GM12878 (cell line): Measurements from ENCODE around the gene TLR10. TPM values are rescaled to one million over a fixed set of nuclear protein-coding genes. Genes with fewer than 3 reads are reported as not detected.

Experiments used
- BCL3 ChIP-seq: IDR thresholded peaks from 2 replicates; pipeline ENCODE4 v1.6.1; 2011; ENCODE audit warnings: borderline replicate concordance, low read depth, mild to moderate bottlenecking, moderate library complexity, low read length; ENCODE audit not compliant: insufficient read depth, poor library complexity, severe bottlenecking
- BHLHE40 ChIP-seq, 2 experiments: fragments of 450-650 bp in 1 of 2; IDR thresholded peaks; 2 replicates each; pipeline ENCODE4 v1.6.1; 2011 to 2017; ENCODE audit warnings: low read depth in 2 of 2, borderline replicate concordance in 1 of 2, improper control_type of control experiment in 1 of 2, low read length in 1 of 2, mild to moderate bottlenecking in 1 of 2
- CHD2 ChIP-seq: IDR thresholded peaks from 2 replicates; pipeline ENCODE4 v1.6.1; 2011; ENCODE audit warnings: low read depth, low read length, improper control_type of control experiment, borderline replicate concordance
- CREB1 ChIP-seq: IDR thresholded peaks from 2 replicates; pipeline ENCODE4 v1.6.1; 2012; ENCODE audit warnings: low read depth, mild to moderate bottlenecking, inconsistent platforms
- EED ChIP-seq: sonication (generic); IDR thresholded peaks from 2 replicates; pipeline ENCODE4 v1.6.1; 2016; ENCODE audit warnings: antibody characterized with exemption, low read depth
- IRF4 ChIP-seq: IDR thresholded peaks from 2 replicates; pipeline ENCODE4 v1.6.1; 2011; ENCODE audit warnings: low read depth, low read length
- MEF2A ChIP-seq: IDR thresholded peaks from 2 replicates; pipeline ENCODE4 v1.6.1; 2011; ENCODE audit warnings: low read depth, mild to moderate bottlenecking, low read length, moderate library complexity; ENCODE audit not compliant: insufficient read depth
- NBN ChIP-seq: fragments of 450-650 bp; IDR thresholded peaks from 2 replicates; pipeline ENCODE4 v1.6.1; 2016
- NFIC ChIP-seq: IDR thresholded peaks from 2 replicates; pipeline ENCODE4 v1.6.1; 2012; ENCODE audit warnings: low read depth, mild to moderate bottlenecking, inconsistent platforms, low read length, moderate library complexity
- PAX5 ChIP-seq: IDR thresholded peaks from 2 replicates; pipeline ENCODE4 v1.6.1; 2011; ENCODE audit warnings: low read depth, low read length, borderline replicate concordance
- PML ChIP-seq: IDR thresholded peaks from 2 replicates; pipeline ENCODE4 v1.6.1; 2012; ENCODE audit warnings: low read length, inconsistent platforms
- POLR2A ChIP-seq: IDR thresholded peaks from 2 replicates; pipeline ENCODE4 v1.6.1; 2011; ENCODE audit warnings: low read depth, mild to moderate bottlenecking, low read length
- RFX5 ChIP-seq: IDR thresholded peaks from 2 replicates; pipeline ENCODE4 v1.6.1; 2011; ENCODE audit warnings: low read depth, low read length, improper control_type of control experiment
- RUNX3 ChIP-seq: IDR thresholded peaks from 2 replicates; pipeline ENCODE4 v1.6.1; 2012; ENCODE audit warnings: low read length, inconsistent platforms
- SMAD1 ChIP-seq: fragments of 450-650 bp; IDR thresholded peaks from 2 replicates; pipeline ENCODE4 v1.6.1; 2018; ENCODE audit warnings: mild to moderate bottlenecking, low read depth; ENCODE audit not compliant: partially characterized antibody
- SRF ChIP-seq, 2 experiments: IDR thresholded peaks; 2 replicates each; pipeline ENCODE4 v1.6.1; 2011; ENCODE audit warnings: low read depth in 2 of 2, low read length in 2 of 2, mild to moderate bottlenecking in 1 of 2, moderate library complexity in 1 of 2
- STAT3 ChIP-seq: IDR thresholded peaks from 2 replicates; pipeline ENCODE4 v1.6.1; 2011; ENCODE audit warnings: low read depth, low read length, improper control_type of control experiment
- TARDBP ChIP-seq: IDR thresholded peaks from 2 replicates; pipeline ENCODE4 v1.6.1; 2016; ENCODE audit warnings: borderline replicate concordance
- ZBTB4 ChIP-seq: fragments of 450-650 bp; formaldehyde crosslinking; IDR thresholded peaks from 2 replicates; pipeline ENCODE4 v1.4.0; 2022; ENCODE audit warnings: mild to moderate bottlenecking, moderate library complexity
- ZNF384 ChIP-seq: IDR thresholded peaks from 2 replicates; pipeline ENCODE4 v1.6.1; 2012; ENCODE audit warnings: low read depth, mild to moderate bottlenecking, low read length, improper control_type of control experiment, borderline replicate concordance
- polyA plus RNA-seq, 11 experiments: library from polyadenylated mRNA; depleted of rRNA in 4 of 11; unstranded in 6 of 11; stranded (reverse) in 5 of 11; fragments of >200 nt; fragmentation: Nextera tagmentation in 4 of 11; fragmentation: Illumina TruSeq in 1 of 11; extraction: Ambion mirVana in 4 of 11; extraction: Trizol in 1 of 11; gene quantifications; 1 replicate in 1 of 11; 2 replicates in 10 of 11; pipeline versions ENCODE4 v1.2.1 to v1.2.3, GENCODE V29; 2011 to 2016; ENCODE audit warnings: inconsistent platforms in 2 of 11, missing spikeins in 2 of 11, low read depth in 1 of 11
- total RNA-seq, 4 experiments: library from RNA; depleted of rRNA in 3 of 4; stranded (reverse); fragments of >200 nt in 3 of 4; fragmentation: Illumina TruSeq in 1 of 4; extraction: Trizol in 1 of 4; gene quantifications; 2 replicates each; pipeline versions ENCODE4 v1.2.1 to v1.2.3, GENCODE V29; 2013 to 2021
- TF ChIP-seq, protein P1 (sequence below): fragments of 450-650 bp; formaldehyde crosslinking; IDR thresholded peaks from 2 replicates; pipeline ENCODE4 v1.5.0; 2022; ENCODE audit warnings: mild to moderate bottlenecking, missing genetic modification characterization
- TF ChIP-seq, protein P2 (sequence below): fragments of 450-650 bp; IDR thresholded peaks from 2 replicates; pipeline ENCODE4 v1.6.1; 2017; ENCODE audit warnings: low read depth, mild to moderate bottlenecking, moderate library complexity

Gene TLR10
- total and polyA plus RNA-seq, 10 of the 15 experiments (the other 5 are each of a cell fraction or from before 2014, with no cell fraction given), result 31.5 to 149 (median 64.9) TPM

DNA sequence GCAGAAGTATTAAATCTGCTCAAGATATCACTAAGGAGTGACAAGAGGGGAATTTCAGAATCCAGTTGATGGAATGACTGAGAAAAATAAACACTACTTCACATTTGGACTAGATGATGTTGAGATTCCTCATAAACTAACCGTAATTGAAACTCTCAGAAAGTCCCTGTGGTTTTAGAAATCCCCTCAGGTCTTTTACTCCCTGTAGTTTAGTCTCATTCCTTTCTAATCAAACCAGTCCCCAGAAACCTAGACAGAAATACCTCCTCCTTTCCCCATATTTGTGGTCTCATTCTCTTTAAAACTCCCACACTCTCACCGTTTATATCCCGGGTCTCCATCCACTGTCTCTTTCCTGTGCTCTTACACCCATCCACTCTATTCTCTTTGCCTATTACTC is 36.8 kb upstream of the TLR10 start (continued):
- peak; percentile 56 for TF ChIP-seq MEF2A
- TF ChIP-seq ZNF384, result no peak
- TF ChIP-seq POLR2A, result no peak
- peak; percentile 96 for TF ChIP-seq RUNX3
- TF ChIP-seq NFIC, result peak; percentile 77
- TF ChIP-seq, protein P1, sequence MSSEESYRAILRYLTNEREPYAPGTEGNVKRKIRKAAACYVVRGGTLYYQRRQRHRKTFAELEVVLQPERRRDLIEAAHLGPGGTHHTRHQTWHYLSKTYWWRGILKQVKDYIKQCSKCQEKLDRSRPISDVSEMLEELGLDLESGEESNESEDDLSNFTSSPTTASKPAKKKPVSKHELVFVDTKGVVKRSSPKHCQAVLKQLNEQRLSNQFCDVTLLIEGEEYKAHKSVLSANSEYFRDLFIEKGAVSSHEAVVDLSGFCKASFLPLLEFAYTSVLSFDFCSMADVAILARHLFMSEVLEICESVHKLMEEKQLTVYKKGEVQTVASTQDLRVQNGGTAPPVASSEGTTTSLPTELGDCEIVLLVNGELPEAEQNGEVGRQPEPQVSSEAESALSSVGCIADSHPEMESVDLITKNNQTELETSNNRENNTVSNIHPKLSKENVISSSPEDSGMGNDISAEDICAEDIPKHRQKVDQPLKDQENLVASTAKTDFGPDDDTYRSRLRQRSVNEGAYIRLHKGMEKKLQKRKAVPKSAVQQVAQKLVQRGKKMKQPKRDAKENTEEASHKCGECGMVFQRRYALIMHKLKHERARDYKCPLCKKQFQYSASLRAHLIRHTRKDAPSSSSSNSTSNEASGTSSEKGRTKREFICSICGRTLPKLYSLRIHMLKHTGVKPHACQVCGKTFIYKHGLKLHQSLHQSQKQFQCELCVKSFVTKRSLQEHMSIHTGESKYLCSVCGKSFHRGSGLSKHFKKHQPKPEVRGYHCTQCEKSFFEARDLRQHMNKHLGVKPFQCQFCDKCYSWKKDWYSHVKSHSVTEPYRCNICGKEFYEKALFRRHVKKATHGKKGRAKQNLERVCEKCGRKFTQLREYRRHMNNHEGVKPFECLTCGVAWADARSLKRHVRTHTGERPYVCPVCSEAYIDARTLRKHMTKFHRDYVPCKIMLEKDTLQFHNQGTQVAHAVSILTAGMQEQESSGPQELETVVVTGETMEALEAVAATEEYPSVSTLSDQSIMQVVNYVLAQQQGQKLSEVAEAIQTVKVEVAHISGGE (CRISPR knock-in tag), result no peak
- TF ChIP-seq PML, result no peak
- TF ChIP-seq IRF4, result 0 out of 2 replicates have a peak, but pooled peaks have one; percentile 18
- peak; percentile 25; the same call in 1 of the 2 replicates for TF ChIP-seq PAX5
- peak; percentile 15 to 36; a peak in 1 of 4 replicates for TF ChIP-seq BHLHE40 (IDR thresholded peaks at IDR 0.05; ENCODE audit: borderline replicate concordance in 1 of 2, low read depth in 2 of 2, low read length in 1 of 2)
- no peak for TF ChIP-seq TARDBP
- TF ChIP-seq, protein P2, sequence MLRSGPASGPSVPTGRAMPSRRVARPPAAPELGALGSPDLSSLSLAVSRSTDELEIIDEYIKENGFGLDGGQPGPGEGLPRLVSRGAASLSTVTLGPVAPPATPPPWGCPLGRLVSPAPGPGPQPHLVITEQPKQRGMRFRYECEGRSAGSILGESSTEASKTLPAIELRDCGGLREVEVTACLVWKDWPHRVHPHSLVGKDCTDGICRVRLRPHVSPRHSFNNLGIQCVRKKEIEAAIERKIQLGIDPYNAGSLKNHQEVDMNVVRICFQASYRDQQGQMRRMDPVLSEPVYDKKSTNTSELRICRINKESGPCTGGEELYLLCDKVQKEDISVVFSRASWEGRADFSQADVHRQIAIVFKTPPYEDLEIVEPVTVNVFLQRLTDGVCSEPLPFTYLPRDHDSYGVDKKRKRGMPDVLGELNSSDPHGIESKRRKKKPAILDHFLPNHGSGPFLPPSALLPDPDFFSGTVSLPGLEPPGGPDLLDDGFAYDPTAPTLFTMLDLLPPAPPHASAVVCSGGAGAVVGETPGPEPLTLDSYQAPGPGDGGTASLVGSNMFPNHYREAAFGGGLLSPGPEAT, result peak; percentile 97
- peak; percentile 18; the same call in 1 of the 2 replicates for TF ChIP-seq NBN
- peak; percentile 73 for TF ChIP-seq SMAD1
- TF ChIP-seq BCL3, result peak; percentile 83
- peak; percentile 33; the same call in 1 of the 2 replicates for TF ChIP-seq CREB1
- TF ChIP-seq ZBTB4, result no peak
- TF ChIP-seq EED, result peak; percentile 67; the same call in 1 of the 2 replicates
- no peak for TF ChIP-seq RFX5
- no peak for TF ChIP-seq CHD2
- TF ChIP-seq SRF (IDR thresholded peaks at IDR 0.05; ENCODE audit: low read depth in 2 of 2, low read length in 2 of 2), result no peak
- 0 out of 2 replicates have a peak, but pooled peaks have one; percentile 84 for TF ChIP-seq STAT3
- TF ChIP-seq, all 136 proteins: peak for 29
